NCI-H2227 treated with DMSO at 0.1 percent for 48 hours (cell line): ENCODE data around the gene SPARC.

ENCODE experiments used
- DNase-seq: peaks from one replicate; lab custom pipeline; 2025; lab: John Stamatoyannopoulos, UW

The SPARC gene

GRCh38 chr5:151678713-151679112 is 8.0 kb downstream of the SPARC start:
- DNase-seq, result no peak

GRCh38 chr5:151677776-151678545 is 8.8 kb downstream of the SPARC start:
- no peak for DNase-seq

GRCh38 chr5:151676719-151677118 is 10.0 kb downstream of the SPARC start:
- DNase-seq, result no peak

GRCh38 chr5:151676314-151676712 is 10.4 kb downstream of the SPARC start:
- no peak for DNase-seq

GRCh38 chr5:151675611-151676313 is 11.0 kb downstream of the SPARC start:
- DNase-seq, result no peak

GRCh38 chr5:151674626-151675610 is 11.8 kb downstream of the SPARC start:
- no peak for DNase-seq

GRCh38 chr5:151673421-151673820 is 13.3 kb downstream of the SPARC start:
- no peak for DNase-seq

- no peak for DNase-seq
These were observed 14.2 kb downstream of the SPARC start for GRCh38 chr5:151672516-151672915.

- DNase-seq, result no peak
These were observed 14.8 kb downstream of the SPARC start for GRCh38 chr5:151671950-151672349.

GRCh38 chr5:151670953-151671636 is 15.6 kb downstream of the SPARC start:
- no peak for DNase-seq

GRCh38 chr5:151670083-151670686 is 16.5 kb downstream of the SPARC start:
- DNase-seq, result no peak

GRCh38 chr5:151667083-151667482 is 19.6 kb downstream of the SPARC start:
- no peak for DNase-seq

GRCh38 chr5:151665613-151666012 is 21.1 kb downstream of the SPARC start:
- DNase-seq, result no peak

- no peak for DNase-seq
These were observed 21.8 kb downstream of the SPARC start for GRCh38 chr5:151664694-151665585.

- DNase-seq, result no peak
These were observed 23.0 kb downstream of the SPARC start for GRCh38 chr5:151663617-151664293.

- no peak for DNase-seq
These were observed 23.9 kb downstream of the SPARC start for GRCh38 chr5:151662805-151663204.

GRCh38 chr5:151661968-151662732 is 24.6 kb downstream of the SPARC start:
- DNase-seq, result no peak

GRCh38 chr5:151660616-151661495 is 25.9 kb downstream of the SPARC start:
- no peak for DNase-seq
